WTC11 (cell line): ENCODE results near the gene PARM1. TPM values are rescaled to one million over a fixed set of nuclear protein-coding genes. Genes with fewer than 3 reads are reported as not detected.

Source experiments
- ATAC-seq: fragments of 200-7000 bp; cut with Tn5 transposase; 2 replicates; pipeline ENCODE4 v1.10.0; 2021; ENCODE audit warnings: mild to moderate bottlenecking, moderate library complexity
- CTCF ChIA-PET: fragments of 300-600 bp; sonication (Branson Sonifier 250); formaldehyde crosslinking; loops from one replicate; lab custom pipeline; 2021; ENCODE audit warnings: antibody characterized with exemption; lab: Charles Lee
- POLR2A ChIA-PET: fragments of 350-600 bp; sonication (Branson Sonifier 250); formaldehyde crosslinking; loops from one replicate; lab custom pipeline; 2021; ENCODE audit warnings: antibody characterized with exemption; lab: Charles Lee
- DNase-seq: peaks from one replicate; pipeline ENCODE4 v3.0.0; 2021; ENCODE audit warnings: low spot score
- H3K27ac Mint-ChIP-seq: 2 replicates; pipeline ENCODE4 v1.8.0; 2021; ENCODE audit warnings: mixed read lengths
- H3K27me3 Mint-ChIP-seq: 2 replicates; pipeline ENCODE4 v1.8.0; 2021; ENCODE audit warnings: low read depth, mild to moderate bottlenecking, moderate library complexity, mixed read lengths
- H3K36me3 Mint-ChIP-seq: 2 replicates; pipeline ENCODE4 v1.8.0; 2021; ENCODE audit warnings: mixed read lengths
- H3K4me1 Mint-ChIP-seq: 2 replicates; pipeline ENCODE4 v1.8.0; 2022; ENCODE audit warnings: mixed read lengths
- H3K4me3 Mint-ChIP-seq: 2 replicates; pipeline ENCODE4 v1.8.0; 2021; ENCODE audit warnings: mild to moderate bottlenecking, moderate library complexity, mixed read lengths
- H3K9me3 Mint-ChIP-seq: 2 replicates; pipeline ENCODE4 v1.8.0; 2021; ENCODE audit warnings: mixed read lengths
- AFF4 ChIP-seq: sonication (generic); formaldehyde crosslinking; IDR thresholded peaks from 2 replicates; pipeline ENCODE4 v1.8.1; 2023; ENCODE audit warnings: mild to moderate bottlenecking, missing genetic modification reagents, borderline replicate concordance
- ELF4 ChIP-seq: sonication (generic); formaldehyde crosslinking; IDR thresholded peaks from 2 replicates; pipeline ENCODE4 v1.8.1; 2022; ENCODE audit warnings: low read depth, mild to moderate bottlenecking, moderate library complexity, missing genetic modification reagents
- FOXJ3 ChIP-seq: sonication (generic); formaldehyde crosslinking; IDR thresholded peaks from 2 replicates; pipeline ENCODE4 v1.9.0; 2021; ENCODE audit warnings: missing genetic modification reagents, mild to moderate bottlenecking, borderline replicate concordance
- FOXP1 ChIP-seq: sonication (generic); formaldehyde crosslinking; IDR thresholded peaks from 2 replicates; pipeline ENCODE4 v1.8.0; 2022; ENCODE audit warnings: missing genetic modification reagents, mild to moderate bottlenecking, moderate library complexity, borderline replicate concordance
- FOXP4 ChIP-seq: sonication (generic); formaldehyde crosslinking; IDR thresholded peaks from 2 replicates; pipeline ENCODE4 v1.8.0; 2022; ENCODE audit warnings: mild to moderate bottlenecking, missing genetic modification reagents
- IRF2 ChIP-seq: sonication (generic); formaldehyde crosslinking; IDR thresholded peaks from 2 replicates; pipeline ENCODE4 v1.8.0; 2022; ENCODE audit warnings: low read depth, missing genetic modification reagents, borderline replicate concordance
- JAZF1 ChIP-seq: fragments of 250-450 bp; sonication (Bioruptor Pico); IDR thresholded peaks from 2 replicates; pipeline ENCODE4 v1.9.0; 2021; ENCODE audit warnings: moderate library complexity, mild to moderate bottlenecking, inconsistent platforms
- MYBL2 ChIP-seq: sonication (generic); formaldehyde crosslinking; IDR thresholded peaks from 2 replicates; pipeline ENCODE4 v1.8.1; 2023; ENCODE audit warnings: mild to moderate bottlenecking, moderate library complexity, missing genetic modification reagents
- RORB ChIP-seq: fragments of 250-450 bp; sonication (Bioruptor Pico); IDR thresholded peaks from 2 replicates; pipeline ENCODE4 v1.9.0; 2021; ENCODE audit warnings: mild to moderate bottlenecking
- ZNF121 ChIP-seq: sonication (generic); formaldehyde crosslinking; IDR thresholded peaks from 2 replicates; pipeline ENCODE4 v1.8.0; 2023; ENCODE audit warnings: missing genetic modification reagents
- ZNF219 ChIP-seq: sonication (generic); formaldehyde crosslinking; IDR thresholded peaks from 2 replicates; pipeline ENCODE4 v1.8.0; 2023; ENCODE audit warnings: missing genetic modification reagents, mild to moderate bottlenecking, borderline replicate concordance
- ZNF281 ChIP-seq: sonication (generic); formaldehyde crosslinking; IDR thresholded peaks from 2 replicates; pipeline ENCODE4 v1.8.0; 2023; ENCODE audit warnings: mild to moderate bottlenecking, missing genetic modification reagents
- ZNF396 ChIP-seq: fragments of 250-450 bp; sonication (Bioruptor Pico); IDR thresholded peaks from 2 replicates; pipeline ENCODE4 v1.8.0; 2021; ENCODE audit warnings: mild to moderate bottlenecking, moderate library complexity, borderline replicate concordance
- ZNF425 ChIP-seq: fragments of 250-450 bp; sonication (Bioruptor Pico); conservative IDR thresholded peaks from 2 replicates; pipeline ENCODE4 v1.9.0; 2021; ENCODE audit warnings: mild to moderate bottlenecking
- ZNF512 ChIP-seq: sonication (generic); formaldehyde crosslinking; IDR thresholded peaks from 2 replicates; pipeline ENCODE4 v1.8.1; 2022; ENCODE audit warnings: missing genetic modification reagents, borderline replicate concordance
- ZNF671 ChIP-seq: fragments of 250-450 bp; sonication (Bioruptor Pico); IDR thresholded peaks from 2 replicates; pipeline ENCODE4 v1.8.0; 2021; ENCODE audit warnings: mild to moderate bottlenecking
- total RNA-seq: library from RNA; stranded (reverse); gene quantifications from 3 replicates; pipeline ENCODE4 v1.2.3, GENCODE V29; 2021

PARM1 gene
- total RNA-seq, 1 experiment from 2014 or later, result 6.3 TPM

- TF ChIP-seq FOXP1 (CRISPR knock-in tag), result no peak
- TF ChIP-seq ZNF512 (CRISPR knock-in tag), result no peak
- TF ChIP-seq ZNF121 (CRISPR knock-in tag), result no peak
- TF ChIP-seq FOXP4 (CRISPR knock-in tag), result no peak
- no peak for TF ChIP-seq ZNF671 (CRISPR knock-in tag)
- TF ChIP-seq ZNF396 (CRISPR knock-in tag), result no peak
- no peak for TF ChIP-seq FOXJ3 (CRISPR knock-in tag)
These were observed 38.9 kb downstream of the PARM1 start (continued) for GRCh38 chr4:74971862-74972261.

GRCh38 chr4:74975082-74975481 lies 42.2 kb downstream of the PARM1 start:
- ChIA-PET CTCF (no interaction called here), POLR2A (no interaction called here)
- no peak overlapping the region for H3K4me3 Mint-ChIP-seq
- ATAC-seq (no peak), DNase-seq (no peak)
- H3K27ac Mint-ChIP-seq, result no peak overlapping the region
- no peaks in the 10 kb centered on the region; the same call in 1 of the 2 replicates for H3K27me3 Mint-ChIP-seq
- no peaks in the 10 kb centered on the region for H3K4me1 Mint-ChIP-seq
- no peak for TF ChIP-seq RORB (CRISPR knock-in tag)
- no peak for TF ChIP-seq AFF4 (CRISPR knock-in tag)
- TF ChIP-seq ZNF219 (CRISPR knock-in tag), result no peak
- peaks cover 42% of the 10 kb centered on the region for H3K9me3 Mint-ChIP-seq
- peaks cover 22% of the 10 kb centered on the region for H3K36me3 Mint-ChIP-seq

- H3K9me3 Mint-ChIP-seq, result peaks cover 45% of the 10 kb centered on the region
- peaks cover 22% of the 10 kb centered on the region for H3K36me3 Mint-ChIP-seq
- H3K4me1 Mint-ChIP-seq, result no peaks in the 10 kb centered on the region
- no peak for DNase-seq
- no peak overlapping the region for H3K27ac Mint-ChIP-seq
- ChIA-PET CTCF (no interaction called here), POLR2A (no interaction called here)
- no peak for ATAC-seq
- H3K27me3 Mint-ChIP-seq, result no peaks in the 10 kb centered on the region; the same call in 1 of the 2 replicates
- no peak overlapping the region for H3K4me3 Mint-ChIP-seq
- no peak for TF ChIP-seq ZNF425 (CRISPR knock-in tag)
- TF ChIP-seq FOXJ3 (CRISPR knock-in tag), result no peak
- no peak for TF ChIP-seq ZNF281 (CRISPR knock-in tag)
- TF ChIP-seq MYBL2, result no peak
- no peak for TF ChIP-seq ELF4 (CRISPR knock-in tag)
- no peak for TF ChIP-seq IRF2 (CRISPR knock-in tag)
- no peak for TF ChIP-seq JAZF1 (CRISPR knock-in tag)
These were observed 43.2 kb downstream of the PARM1 start for GRCh38 chr4:74975848-74976824.
